ENCODE measurements around the gene SYT2. TPM values are rescaled to one million over a fixed set of nuclear protein-coding genes. Genes with fewer than 3 reads are reported as not detected.

Gene SYT2
- total and polyA plus RNA-seq, 2 donors from 2014 or later = 0.15 to 0.19 TPM

- TF ChIP-seq CTCF (IDR thresholded peaks at IDR 0.05; ENCODE audit: borderline replicate concordance, extremely low read depth, insufficient read depth) = no peak
- H3K4me1 ChIP-seq (ENCODE audit: control insufficient read depth in 2 of 3, insufficient read depth in 2 of 3, low read depth in 1 of 3, low read length in 3 of 3) = no peaks in the 10 kb centered on the region
- H3K9me3 ChIP-seq (ENCODE audit: control insufficient read depth in 2 of 3, insufficient read depth in 1 of 3, low read length in 3 of 3) = no peaks in the 10 kb centered on the region
- no peak overlapping the region for H3K27ac ChIP-seq (ENCODE audit: low read depth in 2 of 2, low read length in 2 of 2)
- H3K4me3 ChIP-seq (ENCODE audit: low read length in 3 of 3) = no peak overlapping the region
- no peaks in the 10 kb centered on the region for H3K36me3 ChIP-seq (ENCODE audit: control insufficient read depth in 2 of 3, insufficient read depth in 3 of 3, low read length in 3 of 3)
- FAIRE-seq = no peak
- no peak overlapping the region for H3K9ac ChIP-seq (ENCODE audit: low read length in 3 of 3)
- DNase-seq = no peak
- H3K27me3 ChIP-seq (ENCODE audit: control insufficient read depth, insufficient read depth, low read length) = no peaks in the 10 kb centered on the region
- intact Hi-C loops (cut with DNase I) = no loop called here
Measured at GRCh38 chr1:202664083-202664482, 46.2 kb downstream of the SYT2 start.

DNA sequence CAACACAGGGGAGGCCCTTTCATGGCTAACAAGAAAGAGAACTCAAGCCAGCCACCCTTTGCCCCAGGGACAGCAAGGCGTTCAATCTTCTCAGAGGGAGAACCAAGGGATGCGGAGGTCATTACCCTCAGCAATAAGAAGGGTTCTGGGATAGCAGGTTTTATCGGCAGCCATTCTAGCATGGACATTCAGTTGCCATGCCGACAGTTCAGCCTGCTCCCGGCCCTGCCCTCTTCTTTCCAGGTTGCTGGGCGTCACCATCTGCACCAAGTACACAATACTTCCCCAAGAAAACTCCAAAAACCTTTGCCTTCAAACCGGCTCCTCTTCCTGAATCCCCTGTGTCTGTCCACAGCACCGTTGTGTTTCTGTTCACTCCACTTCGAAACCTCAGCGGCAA is 47.1 kb downstream of the SYT2 start:
- intact Hi-C loops (cut with DNase I) = no loop called here
- Histone ChIP-seq H3K27ac (ENCODE audit: low read depth in 2 of 2, low read length in 2 of 2) (no peak overlapping the region), H3K27me3 (ENCODE audit: control insufficient read depth, insufficient read depth, low read length) (no peaks in the 10 kb centered on the region), H3K9ac (ENCODE audit: low read length in 3 of 3) (no peak overlapping the region), H3K9me3 (ENCODE audit: control insufficient read depth in 2 of 3, insufficient read depth in 1 of 3, low read length in 3 of 3) (no peaks in the 10 kb centered on the region), H3K36me3 (ENCODE audit: control insufficient read depth in 2 of 3, insufficient read depth in 3 of 3, low read length in 3 of 3) (no peaks in the 10 kb centered on the region), H3K4me1 (ENCODE audit: control insufficient read depth in 2 of 3, insufficient read depth in 2 of 3, low read depth in 1 of 3, low read length in 3 of 3) (no peaks in the 10 kb centered on the region), H3K4me3 (ENCODE audit: low read length in 3 of 3) (no peak overlapping the region)
- TF ChIP-seq CTCF (IDR thresholded peaks at IDR 0.05; ENCODE audit: borderline replicate concordance, extremely low read depth, insufficient read depth) = no peak
- FAIRE-seq = no peak
- DNase-seq = no peak

DNA sequence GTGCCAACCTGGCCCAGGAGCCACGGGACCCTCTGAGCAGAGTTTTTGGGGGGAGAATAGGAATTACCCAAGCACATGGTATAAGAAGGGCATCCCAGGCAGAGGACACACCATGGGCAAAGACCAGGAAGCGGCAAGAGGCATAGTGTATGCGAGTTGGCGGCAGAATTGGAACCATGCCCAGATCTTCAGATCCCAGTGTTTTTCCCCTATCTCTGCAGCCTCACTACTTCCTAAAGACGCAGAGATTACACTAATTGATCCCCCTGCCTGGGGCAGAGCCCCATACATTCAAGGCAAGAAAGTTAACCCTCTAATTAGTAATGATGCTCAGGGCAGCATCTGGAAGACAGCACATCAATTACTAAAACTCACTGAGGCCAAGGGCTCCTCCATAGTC is 48.2 kb downstream of the SYT2 start:
- Histone ChIP-seq H3K9ac (ENCODE audit: low read length in 3 of 3) (no peak overlapping the region), H3K4me1 (ENCODE audit: control insufficient read depth in 2 of 3, insufficient read depth in 2 of 3, low read depth in 1 of 3, low read length in 3 of 3) (no peaks in the 10 kb centered on the region), H3K4me3 (ENCODE audit: low read length in 3 of 3) (no peak overlapping the region), H3K27ac (ENCODE audit: low read depth in 2 of 2, low read length in 2 of 2) (no peak overlapping the region), H3K36me3 (ENCODE audit: control insufficient read depth in 2 of 3, insufficient read depth in 3 of 3, low read length in 3 of 3) (no peaks in the 10 kb centered on the region), H3K27me3 (ENCODE audit: control insufficient read depth, insufficient read depth, low read length) (no peaks in the 10 kb centered on the region), H3K9me3 (ENCODE audit: control insufficient read depth in 2 of 3, insufficient read depth in 1 of 3, low read length in 3 of 3) (no peaks in the 10 kb centered on the region)
- intact Hi-C loops (cut with DNase I) = no loop called here
- FAIRE-seq (no peak), DNase-seq (no peak)
- no peak for TF ChIP-seq CTCF (IDR thresholded peaks at IDR 0.05; ENCODE audit: borderline replicate concordance, extremely low read depth, insufficient read depth)

DNA sequence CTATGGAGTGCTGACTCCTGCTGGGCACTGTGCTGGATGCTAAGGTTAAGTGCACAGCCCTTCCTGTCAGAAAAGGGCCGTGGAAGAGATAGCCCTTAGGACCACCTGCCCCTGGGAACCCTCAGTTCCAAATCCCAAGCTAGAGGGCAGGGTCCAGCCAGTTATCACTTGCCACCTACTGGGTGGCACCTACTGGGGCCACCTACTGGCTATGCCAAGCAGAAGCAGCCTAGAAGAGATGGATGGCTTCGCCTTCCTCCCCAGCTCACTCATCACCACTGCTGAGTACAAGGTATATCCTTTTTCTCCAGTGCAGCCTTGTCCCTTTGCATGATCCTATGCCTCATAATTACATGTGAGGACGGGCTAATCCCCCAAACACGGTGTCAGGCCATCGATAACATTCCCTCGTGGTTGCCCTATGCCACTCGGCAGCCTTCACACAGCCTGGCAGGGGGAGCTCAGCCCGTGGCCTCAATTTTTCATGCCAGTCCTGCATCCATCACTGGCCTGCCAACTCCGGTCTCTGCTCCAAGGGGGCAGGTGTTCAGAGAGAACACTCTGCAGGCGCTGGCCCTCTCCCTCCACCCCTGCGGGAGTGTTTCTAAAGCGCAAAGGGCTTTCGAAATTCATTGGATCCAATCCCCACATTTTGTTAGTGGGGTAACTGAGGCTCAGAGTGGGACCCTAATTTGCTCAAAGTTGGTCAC is 49.0 kb downstream of the SYT2 start:
- TF ChIP-seq CTCF (IDR thresholded peaks at IDR 0.05; ENCODE audit: borderline replicate concordance, extremely low read depth, insufficient read depth) = peak; percentile 3
- no peak overlapping the region for H3K4me3 ChIP-seq (ENCODE audit: low read length in 3 of 3)
- no peak overlapping the region for H3K27ac ChIP-seq (ENCODE audit: low read depth in 2 of 2, low read length in 2 of 2)
- DNase-seq (no peak), FAIRE-seq (no peak)
- intact Hi-C loops (cut with DNase I) = no loop called here
- H3K9ac ChIP-seq (ENCODE audit: low read length in 3 of 3) = no peak overlapping the region
- H3K4me1 ChIP-seq (ENCODE audit: control insufficient read depth in 2 of 3, insufficient read depth in 2 of 3, low read depth in 1 of 3, low read length in 3 of 3) = no peaks in the 10 kb centered on the region
- no peaks in the 10 kb centered on the region for H3K36me3 ChIP-seq (ENCODE audit: control insufficient read depth in 2 of 3, insufficient read depth in 3 of 3, low read length in 3 of 3)
- H3K9me3 ChIP-seq (ENCODE audit: control insufficient read depth in 2 of 3, insufficient read depth in 1 of 3, low read length in 3 of 3) = no peaks in the 10 kb centered on the region
- no peaks in the 10 kb centered on the region for H3K27me3 ChIP-seq (ENCODE audit: control insufficient read depth, insufficient read depth, low read length)
